ENCODE data around the gene GSDMA. TPM values are rescaled to one million over a fixed set of nuclear protein-coding genes. Genes with fewer than 3 reads are reported as not detected.
A peak's percentile ranks its signal among the peaks of the same experiment; 100 is the strongest.

Gene GSDMA, protein sequence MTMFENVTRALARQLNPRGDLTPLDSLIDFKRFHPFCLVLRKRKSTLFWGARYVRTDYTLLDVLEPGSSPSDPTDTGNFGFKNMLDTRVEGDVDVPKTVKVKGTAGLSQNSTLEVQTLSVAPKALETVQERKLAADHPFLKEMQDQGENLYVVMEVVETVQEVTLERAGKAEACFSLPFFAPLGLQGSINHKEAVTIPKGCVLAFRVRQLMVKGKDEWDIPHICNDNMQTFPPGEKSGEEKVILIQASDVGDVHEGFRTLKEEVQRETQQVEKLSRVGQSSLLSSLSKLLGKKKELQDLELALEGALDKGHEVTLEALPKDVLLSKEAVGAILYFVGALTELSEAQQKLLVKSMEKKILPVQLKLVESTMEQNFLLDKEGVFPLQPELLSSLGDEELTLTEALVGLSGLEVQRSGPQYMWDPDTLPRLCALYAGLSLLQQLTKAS
- 1.9 TPM for total RNA-seq

DNA sequence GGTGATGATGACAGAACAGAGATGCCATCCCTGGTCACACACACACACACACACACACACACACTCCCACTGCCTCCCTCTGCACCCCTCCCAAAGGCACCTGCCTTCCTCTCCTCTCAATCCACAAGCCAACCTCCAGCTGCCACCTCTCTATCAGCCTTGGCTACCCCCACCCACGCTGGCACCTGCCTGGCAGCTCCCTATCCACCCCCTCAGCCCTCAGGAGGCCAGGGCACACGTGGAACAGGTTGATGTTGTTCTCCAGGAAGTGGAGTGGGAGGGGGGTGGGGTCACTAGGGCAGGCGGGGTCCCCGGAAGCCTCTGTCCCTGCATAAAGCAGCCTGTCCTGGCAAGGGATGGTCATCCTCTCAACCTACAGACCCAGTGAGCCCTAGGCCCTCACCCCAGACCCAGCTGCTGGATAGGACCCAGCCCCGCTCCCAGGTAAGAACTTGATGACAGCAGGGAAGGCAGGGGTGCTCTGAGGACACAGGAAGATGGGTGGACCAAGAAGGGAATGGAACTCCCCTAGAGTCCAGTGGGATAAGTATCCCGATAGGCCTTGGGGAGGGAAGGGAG is at the start of gene GSDMA:
GSDMA (plus strand) TSS at position 363 of the 579 bp plus-strand sequence. CDS start 2,684 bp downstream, outside the sequence.
- ATAC-seq, result no peak

DNA sequence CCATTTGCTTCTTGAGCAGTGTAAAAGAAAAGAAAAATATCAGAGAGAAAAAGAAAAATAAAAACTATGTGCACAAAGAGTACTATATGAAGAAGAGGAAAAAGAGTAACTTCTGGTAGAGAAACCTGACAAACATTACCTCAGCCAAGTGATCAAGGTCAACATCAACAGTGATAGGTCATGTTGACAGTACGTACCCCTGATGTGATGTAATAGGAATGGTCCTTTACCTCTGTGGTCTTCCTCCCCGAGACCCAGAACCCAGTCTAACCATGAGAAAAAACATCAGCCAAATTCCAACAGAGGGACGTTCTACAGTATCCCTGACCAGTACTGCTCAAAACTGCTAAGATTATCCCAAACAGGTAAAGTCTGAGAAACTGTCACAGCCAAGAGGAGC is 48.8 kb upstream of the GSDMA start:
- ATAC-seq, result no peak

DNA sequence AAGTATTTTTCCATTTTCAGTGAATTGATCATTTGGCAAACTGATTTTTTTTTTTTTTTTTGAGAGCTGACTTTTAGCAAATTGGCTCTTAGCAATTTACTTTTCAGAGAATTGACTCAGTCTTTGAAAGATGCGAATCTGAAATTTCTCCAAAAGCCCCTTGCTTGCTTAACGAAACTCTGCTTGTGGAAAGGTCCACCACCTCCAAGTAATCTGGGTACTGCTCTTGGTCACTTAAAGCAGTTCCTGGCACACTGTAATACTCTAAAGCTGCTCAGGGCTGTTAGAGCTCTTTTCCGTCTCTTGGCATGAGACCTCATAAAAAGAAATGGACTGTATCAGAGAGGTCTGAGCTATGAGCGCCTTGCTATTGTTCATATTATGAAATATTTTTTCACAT is 47.2 kb upstream of the GSDMA start:
- ATAC-seq, result no peak

DNA sequence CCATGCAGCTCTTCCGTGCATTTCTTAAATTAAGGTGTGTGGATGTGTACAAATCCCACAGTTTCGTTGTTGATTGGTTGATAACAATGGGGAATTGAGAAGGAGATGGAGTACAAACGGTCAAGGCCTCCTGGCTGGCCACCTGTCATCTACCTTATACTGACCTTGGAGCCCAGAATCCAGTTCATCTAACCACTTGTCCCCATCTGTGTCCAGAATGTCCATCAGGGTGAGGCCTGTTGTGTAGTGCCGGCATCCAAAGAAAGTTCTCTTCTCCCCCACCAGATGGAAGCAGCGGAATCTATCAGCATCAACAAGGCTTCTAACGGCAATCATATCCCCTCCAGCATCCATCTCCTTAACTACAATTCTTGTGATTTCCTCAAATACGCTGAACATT is 45.9 kb upstream of the GSDMA start:
- no peak for ATAC-seq

DNA sequence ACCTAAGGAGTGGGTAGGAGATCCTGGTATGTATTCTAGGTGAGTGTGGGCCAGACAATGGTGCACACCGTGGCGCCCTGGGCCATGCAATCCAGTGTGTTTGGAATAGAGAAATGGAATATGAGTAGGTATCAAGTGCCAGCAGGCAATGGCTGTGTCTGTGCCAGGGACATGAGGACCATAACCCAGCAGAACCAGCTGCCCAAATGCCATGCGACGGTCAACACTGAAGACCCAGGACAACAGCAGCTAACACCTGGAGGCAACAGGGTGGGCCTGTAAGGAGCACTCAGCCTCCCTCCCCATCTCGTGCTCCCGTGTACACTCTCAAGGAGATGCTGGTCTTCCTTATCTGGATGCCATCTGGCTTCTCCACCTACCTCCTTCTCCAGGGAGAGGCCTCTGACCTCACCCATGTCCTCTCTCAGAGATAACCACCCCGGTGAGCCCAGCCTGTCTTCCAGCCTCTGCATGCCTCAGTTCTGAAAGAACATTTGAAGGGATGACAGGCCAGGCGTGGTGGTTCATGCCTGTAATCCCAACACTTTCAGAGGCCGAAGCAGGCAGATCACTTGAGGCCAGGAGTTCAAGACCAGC is 43.6 kb upstream of the GSDMA start:
- ATAC-seq, result no peak

DNA sequence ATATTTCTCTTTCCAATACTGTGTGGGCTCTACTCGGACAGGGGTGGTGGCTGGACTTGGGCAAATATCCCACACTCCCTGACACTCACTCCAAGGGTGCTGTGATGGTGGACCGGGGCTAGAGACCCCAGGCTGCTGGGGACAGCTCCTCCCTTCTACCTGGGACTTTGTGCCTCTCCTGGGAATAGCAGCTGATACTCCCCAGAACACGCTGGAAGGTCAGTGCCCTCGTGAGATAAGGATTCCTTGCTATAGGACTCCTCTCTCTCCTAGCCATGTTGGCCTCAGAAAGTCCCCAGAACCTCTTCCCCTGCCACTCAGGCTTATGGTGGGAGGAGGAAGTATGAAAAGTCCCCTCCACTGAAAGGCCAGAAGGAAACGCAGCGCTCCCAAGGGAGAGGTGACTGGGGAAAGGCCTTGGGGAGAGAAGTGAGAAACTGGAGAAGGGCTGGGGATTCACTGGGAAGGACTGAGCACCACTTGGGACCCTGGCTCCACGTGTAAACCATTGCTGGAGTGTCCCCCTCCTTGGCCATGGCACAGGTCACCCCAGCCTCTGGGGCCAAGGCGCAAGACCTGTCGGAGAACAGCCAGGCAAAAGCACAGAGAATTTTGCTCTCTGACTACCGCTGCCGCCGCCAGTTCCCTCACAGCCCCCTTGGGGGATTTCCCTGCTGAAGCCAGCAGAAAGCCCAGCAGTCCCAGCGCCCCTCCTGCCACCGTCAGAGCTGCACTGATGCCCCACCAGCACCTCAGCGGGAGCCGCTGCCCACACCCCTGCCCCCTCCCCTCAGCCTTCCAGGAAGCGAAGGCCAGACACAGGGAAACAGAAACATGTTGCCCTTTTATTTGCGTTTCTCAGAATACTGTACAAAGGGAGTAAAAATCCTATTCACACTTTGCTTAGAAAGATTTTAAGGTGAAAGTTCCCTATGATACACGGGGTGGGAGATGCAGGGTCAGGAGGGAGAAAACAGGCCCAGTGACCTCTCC is 42.3 kb upstream of the GSDMA start:
- no peak for ATAC-seq

DNA sequence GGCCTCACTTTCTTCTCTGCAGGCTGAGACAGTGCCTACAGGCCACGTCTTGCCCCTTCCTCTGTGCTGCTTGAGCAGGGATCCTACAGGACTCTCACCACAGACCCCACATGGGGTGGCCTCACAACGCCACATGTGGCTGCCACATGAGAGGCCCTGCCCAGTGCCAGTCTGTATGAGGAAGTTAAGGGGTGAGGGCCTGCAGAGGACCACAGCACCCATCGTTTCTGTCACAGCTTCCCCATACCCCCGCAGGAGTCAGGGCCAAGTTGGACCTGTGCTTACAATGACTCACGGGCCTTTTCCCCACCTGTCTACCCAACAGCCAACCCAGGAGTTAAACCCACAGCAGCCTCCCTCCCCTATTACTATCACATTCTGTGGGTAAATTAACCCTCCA is 41.5 kb upstream of the GSDMA start:
- no peak for ATAC-seq

DNA sequence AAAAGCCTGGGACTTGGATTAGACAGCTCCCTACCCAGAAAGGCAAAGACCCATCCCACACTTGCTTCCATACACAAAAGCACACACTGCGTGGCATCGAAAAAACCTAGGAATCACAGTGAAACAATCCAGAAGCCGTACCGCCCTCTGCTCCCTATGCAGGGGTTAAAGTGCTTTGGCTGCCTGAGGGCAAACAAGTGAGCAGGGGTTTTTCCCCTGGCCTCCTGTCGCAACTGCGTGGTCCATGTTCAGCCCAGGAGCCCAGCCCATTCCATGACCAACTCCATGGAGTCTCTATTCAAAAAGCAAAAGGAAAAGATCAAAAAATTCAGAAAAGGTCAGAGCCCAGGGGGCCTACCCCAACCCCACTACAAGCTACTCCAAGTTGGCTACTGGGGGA is 40.8 kb upstream of the GSDMA start:
- no peak for ATAC-seq

DNA sequence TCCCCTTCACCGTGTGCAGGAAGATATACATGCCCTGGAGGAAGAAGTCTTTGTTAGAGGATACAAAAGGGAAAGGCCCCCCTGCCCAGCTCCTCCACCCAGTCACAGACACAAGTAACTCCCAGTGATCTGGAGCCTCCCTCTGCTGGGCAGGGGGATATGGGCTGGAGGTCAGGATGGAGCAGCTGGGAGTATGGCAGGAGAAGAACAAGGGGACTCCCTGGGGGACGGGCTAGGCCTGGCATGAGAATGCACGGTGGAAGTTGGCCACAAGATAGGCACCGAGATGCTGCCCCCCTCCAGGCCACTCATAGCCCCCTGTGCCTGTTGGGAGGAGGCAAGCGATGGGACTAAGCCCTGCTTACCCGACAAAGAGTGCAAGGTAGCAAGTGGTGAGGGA is 39.6 kb upstream of the GSDMA start:
- ATAC-seq, result no peak

DNA sequence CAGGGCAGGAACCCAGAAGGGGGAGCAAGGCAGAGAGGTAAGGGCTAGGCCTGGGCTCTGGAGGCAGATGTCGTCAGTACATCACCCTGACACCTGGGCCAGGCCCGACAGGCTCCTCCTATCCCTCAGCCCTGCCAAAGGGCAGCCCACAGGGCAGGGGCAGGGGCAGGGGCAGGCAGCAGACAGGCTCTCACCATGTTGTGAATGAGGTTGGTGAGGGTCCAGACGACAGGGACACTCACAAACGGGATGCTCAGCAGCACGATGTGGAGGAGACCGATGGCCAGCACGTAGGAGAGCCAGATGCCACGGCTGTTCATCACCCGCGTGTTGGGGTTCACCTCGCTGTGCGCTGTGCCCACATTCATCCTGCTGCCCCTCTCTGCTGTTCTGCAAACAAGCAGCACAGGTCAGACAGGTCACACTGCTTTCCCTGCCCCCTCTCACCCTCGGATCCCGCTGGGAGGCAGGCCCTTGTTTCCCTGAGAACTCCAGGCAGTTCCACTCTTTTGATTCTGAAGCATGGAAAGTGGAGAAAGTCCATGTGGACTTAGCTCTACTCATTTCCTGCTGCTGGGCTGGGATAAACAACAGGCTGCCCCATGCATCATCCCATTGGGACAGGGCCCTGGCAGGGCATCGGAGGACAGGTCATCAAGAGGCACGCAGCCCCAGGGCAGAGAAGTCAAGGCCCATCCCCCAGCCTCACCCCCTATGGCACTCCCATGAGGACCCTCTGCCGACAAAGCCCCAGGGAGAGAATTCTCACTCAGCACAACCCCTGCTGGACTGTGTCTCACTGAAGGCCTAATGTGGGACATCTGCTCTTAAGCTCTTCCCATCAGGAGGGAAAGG is 38.7 kb upstream of the GSDMA start:
- no peak for ATAC-seq

DNA sequence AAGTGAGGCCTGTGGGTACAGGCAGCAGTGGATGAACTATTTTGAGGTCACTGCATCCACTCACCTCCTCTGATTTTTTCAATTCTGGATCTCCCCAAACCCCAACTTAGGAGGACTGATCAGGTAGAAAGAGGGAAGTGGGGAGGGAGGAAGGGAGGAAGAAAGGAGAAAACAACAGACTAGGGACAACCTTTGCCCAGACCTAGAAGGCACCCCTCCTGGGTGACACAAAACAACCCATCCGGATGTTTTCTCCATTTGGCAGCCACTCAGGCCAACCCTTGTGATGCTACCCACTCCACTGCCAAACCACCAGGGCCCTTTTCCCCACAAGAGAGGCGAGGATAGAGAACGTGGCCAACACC is 38.1 kb upstream of the GSDMA start:
- ATAC-seq, result no peak

DNA sequence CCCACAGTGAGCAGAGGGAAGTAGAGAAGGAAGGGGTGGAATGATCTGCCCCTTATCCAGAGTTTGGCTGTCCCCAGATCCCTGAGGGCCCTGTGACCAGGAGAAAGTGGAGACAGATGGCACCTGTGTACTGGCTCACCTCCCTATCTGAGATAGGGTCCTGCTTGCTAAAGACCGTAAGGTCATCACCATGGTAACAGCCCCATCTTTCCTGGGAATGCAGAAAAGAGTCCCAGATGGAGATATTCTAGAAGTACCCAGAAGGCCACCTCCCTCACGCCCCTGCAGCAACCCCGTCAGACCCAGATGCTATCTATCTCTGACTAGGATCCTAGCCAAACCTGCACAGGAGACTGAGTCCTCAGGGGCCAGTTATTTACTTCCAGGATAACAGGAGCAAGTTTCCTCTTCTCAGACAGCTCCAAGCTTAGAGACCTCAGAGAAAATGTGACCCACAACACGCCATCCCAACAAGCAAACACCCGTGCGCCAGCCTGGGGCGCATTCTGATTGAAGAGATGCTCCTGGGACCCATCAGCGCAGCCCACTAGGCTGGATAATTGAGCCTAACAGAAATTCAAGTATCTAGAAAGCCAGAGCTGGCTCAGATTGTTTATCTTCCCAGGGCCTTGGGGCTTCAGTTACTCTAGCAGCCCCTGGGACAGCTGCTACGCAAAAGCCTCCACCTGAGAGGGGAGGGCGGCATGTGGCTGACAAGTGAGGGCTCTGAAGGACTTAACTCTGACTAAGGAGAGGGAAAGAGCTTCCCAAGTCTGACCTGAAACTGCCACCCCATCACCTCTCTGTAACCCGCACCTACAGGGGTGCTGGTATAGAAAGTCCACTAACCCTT is 37.3 kb upstream of the GSDMA start:
- ATAC-seq, result no peak

DNA sequence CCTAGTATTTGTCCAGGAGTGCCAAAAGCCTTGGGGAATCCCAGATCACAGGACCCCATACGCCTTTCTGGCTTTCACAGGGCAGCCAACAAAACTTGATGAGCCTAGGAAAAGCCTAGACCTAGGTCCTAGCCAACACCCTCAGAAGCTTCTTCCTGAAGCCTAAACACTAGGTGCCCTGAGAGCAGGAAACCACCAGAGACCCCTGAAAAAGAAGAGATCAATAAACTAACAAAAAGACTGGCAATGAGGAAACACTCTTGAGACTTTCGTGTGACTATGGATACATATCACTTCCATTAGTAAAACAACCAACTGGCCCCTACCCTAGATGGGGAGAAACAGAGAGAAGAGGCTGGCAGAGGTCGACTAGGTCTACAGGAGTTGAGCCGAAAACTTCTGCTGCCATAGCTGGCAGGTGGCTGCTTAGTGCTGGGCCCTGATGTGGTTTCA is 36.6 kb upstream of the GSDMA start:
- ATAC-seq, result no peak

DNA sequence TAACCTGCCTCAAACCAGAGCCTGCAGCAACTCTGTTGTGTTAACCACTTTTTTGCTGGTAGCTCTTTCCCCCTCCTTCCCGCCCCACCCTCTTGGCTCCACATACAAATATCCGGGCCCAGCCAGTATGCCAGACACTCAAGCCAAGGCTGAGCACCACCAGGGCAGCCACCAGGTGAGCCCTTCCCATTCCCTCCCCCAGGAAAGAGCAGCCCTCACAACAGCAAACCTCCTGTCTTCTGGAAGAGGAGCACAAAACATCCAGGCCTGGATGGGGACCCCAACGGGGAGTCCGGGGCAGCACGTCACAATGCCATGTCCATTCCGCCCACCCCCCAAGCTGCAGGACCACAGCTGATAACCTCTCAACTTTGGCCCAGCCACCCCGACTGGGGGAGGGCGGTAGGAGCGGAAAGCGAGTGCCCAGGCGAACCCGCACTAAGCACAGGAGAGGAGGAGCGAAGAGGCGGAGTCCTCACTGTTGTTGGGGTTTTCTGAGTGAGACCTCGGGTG is 36.2 kb upstream of the GSDMA start:
- peak; percentile 46 for ATAC-seq

DNA sequence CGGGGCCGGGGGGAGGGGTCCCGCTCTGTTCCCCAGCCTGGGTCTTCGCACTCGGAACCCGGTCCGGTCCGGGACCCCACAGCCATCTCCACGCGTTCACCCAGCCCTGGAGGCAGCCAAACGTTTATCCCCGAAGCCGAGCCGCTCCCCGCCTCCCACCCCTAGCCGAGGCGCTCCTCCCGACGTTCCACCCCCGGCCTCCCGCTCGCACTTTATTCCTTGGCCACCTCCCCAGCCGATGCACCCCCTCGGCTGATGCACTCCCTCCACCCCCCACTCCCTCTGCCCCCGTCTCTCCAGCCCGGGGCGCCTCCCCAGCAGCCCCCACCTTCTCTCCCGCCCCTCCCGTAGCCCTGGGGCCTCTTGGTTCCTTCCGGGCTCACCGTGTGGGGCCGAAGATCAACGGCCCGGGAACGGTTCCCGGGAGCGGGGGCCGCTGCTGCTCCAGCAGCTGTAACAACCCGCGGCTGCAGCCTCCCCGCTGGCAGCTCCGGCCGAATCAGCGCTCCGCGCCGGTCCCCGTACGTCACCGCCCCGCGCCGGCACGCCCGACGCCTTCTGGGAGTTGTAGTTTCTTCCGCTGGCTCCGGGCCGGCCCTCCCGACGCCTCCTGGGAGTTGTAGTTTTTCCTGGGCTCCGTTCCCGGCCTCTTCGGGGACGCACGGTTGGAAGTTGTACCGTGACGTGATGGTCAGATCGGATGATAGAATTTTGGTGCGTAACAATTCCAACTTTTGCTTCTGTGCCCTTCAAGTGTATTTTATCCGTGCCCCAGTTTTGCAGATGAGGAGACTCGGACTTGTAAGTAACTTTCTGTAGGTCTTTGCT is 35.5 kb upstream of the GSDMA start, which contains the start of the genes LRRC3C and ORMDL3:
LRRC3C (plus strand) TSS at position 632 of the 828 bp plus-strand sequence. CDS start 13,792 bp downstream, outside the sequence.
ORMDL3 (minus strand) TSS at position 501 of the 828 bp plus-strand sequence. CDS start 3,398 bp downstream, outside the sequence.
- peak; percentile 93 for ATAC-seq

DNA sequence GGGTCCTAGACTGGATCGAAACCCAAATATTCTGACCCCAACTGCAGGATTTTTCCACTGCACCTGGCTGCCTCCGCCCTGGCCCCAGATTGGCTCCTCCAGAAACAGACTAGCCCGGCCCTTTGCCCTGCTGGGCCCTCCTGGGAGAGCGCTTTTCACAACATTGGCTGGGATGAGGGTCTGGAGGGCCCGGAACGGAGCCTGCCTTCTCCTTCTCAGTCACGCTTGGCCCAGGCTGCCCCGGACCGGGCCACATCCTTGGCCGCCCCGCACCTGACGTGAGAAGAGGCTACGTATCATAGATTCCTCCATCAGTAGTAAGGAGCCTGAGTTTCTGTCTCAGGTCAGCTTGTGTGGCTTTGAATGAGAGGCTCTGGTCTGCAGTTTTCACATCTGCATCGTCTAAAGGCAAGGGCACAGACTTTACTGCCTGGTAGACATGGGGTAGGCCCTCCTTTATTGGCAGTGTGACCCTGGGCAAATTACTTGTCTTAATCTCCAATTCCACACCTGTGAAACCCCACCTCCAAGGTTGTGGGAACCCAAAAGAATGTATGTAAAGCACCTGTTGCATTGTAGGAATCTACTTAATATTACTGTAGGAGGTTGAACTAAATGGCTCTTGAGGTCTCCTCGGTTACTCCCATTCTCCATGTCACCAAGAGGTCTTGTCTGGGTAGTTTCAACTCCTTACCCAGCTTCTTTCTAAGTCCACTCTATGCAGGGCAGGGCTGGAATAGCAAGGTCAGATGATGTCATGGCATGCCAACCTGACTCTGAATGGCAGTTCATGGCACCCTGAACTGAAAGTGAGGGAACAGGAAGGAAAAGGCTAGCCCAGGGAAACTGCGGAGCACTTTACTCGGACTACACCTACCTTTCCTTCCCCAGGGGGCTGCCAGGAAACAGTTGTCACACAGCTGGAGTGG is 34.6 kb upstream of the GSDMA start:
- ATAC-seq, result peak; percentile 4

DNA sequence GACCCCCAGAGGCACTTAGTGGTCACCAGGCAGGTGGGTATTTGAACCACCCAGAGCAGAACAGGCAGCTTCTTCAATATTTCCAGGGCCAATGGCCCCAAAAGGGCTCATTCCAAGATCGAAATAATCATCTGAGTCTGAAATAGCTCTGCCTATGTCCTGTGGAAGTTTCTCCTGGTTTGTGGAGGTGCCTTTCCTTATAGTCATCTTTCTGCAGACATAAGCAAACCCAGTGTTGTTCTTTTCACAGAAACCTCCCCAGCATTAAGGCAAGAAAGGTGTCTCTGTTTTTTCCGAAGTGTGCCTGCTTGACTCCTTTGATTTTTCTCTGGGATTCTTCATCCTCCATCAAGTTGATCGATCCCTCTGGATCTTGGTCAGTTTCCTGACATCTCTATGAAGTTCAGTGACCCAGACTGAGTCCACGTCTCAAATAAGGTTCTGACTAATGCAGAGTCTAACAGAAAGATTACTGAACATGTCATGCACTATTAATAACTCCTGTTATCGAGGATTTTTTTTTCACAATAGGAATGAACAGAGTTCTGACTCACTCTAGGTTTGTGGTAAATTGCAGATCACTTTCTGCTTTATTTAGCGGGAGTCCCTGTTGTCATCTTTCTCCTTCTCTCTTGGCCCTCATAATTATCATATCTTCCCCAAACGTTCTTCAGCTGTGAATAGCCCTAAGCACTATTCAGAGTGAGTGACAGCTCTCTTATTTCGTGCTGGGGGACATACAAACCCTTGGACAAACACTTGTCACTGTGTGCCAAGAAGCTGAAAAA is 33.8 kb upstream of the GSDMA start:
- ATAC-seq, result peak; percentile 56

Data from esophagus mucosa (tissue), 1 donor.